Karpas-422 (cell line): ENCODE measurements around the gene KCNJ14. TPM values are rescaled to one million over a fixed set of nuclear protein-coding genes. Genes with fewer than 3 reads are reported as not detected.

Experiments
- DNase-seq: peaks from one replicate; pipeline ENCODE4 v3.0.0-alpha.2; 2015
- H2AFZ ChIP-seq: fragments of 200-600 bp; sonication (generic); 2 replicates; pipeline ENCODE4 v1.6.1; 2014; ENCODE audit warnings: antibody characterized with exemption, low read length, mixed read lengths
- H3K27ac ChIP-seq: fragments of 200-600 bp; sonication (generic); 2 replicates; pipeline ENCODE4 v1.5.1; 2014; ENCODE audit warnings: mild to moderate bottlenecking, low read length, moderate library complexity
- H3K27me3 ChIP-seq: fragments of 200-600 bp; sonication (generic); 2 replicates; pipeline ENCODE4 v1.6.1; 2014; ENCODE audit warnings: low read length, mixed read lengths
- H3K36me3 ChIP-seq: fragments of 200-600 bp; sonication (generic); 2 replicates; pipeline ENCODE4 v1.6.1; 2014; ENCODE audit warnings: low read length, mixed read lengths; ENCODE audit not compliant: insufficient read depth
- H3K4me1 ChIP-seq: fragments of 200-600 bp; sonication (generic); 2 replicates; pipeline ENCODE4 v1.6.1; 2014; ENCODE audit warnings: mild to moderate bottlenecking, low read length, mixed read lengths
- H3K4me2 ChIP-seq: fragments of 200-600 bp; sonication (generic); 2 replicates; pipeline ENCODE4 v1.6.1; 2014; ENCODE audit warnings: low read length, low read depth, mild to moderate bottlenecking; ENCODE audit not compliant: poor library complexity, severe bottlenecking
- H3K4me3 ChIP-seq: fragments of 200-600 bp; sonication (generic); 2 replicates; pipeline ENCODE4 v1.5.1; 2014; ENCODE audit warnings: mild to moderate bottlenecking, antibody characterized with exemption, low read length, mixed read lengths
- H3K79me2 ChIP-seq: fragments of 200-600 bp; sonication (generic); 2 replicates; pipeline ENCODE4 v1.6.1; 2014; ENCODE audit warnings: mild to moderate bottlenecking, low read length, mixed read lengths
- H3K9ac ChIP-seq: fragments of 200-600 bp; sonication (generic); 2 replicates; pipeline ENCODE4 v1.6.0; 2014; ENCODE audit warnings: low read length
- H3K9me2 ChIP-seq: fragments of 200-600 bp; sonication (generic), shearing (Covaris generic); replicated peaks from 2 replicates; pipeline ENCODE4 v1.6.0; 2014; ENCODE audit warnings: mild to moderate bottlenecking, low read length, moderate library complexity; ENCODE audit not compliant: insufficient read depth
- H3K9me3 ChIP-seq: fragments of 300-700, 200-600 bp; sonication (generic); 2 replicates; pipeline ENCODE4 v1.6.1; 2014; ENCODE audit warnings: low read length, mixed read lengths
- H4K20me1 ChIP-seq: fragments of 200-600 bp; sonication (generic); 2 replicates; pipeline ENCODE4 v1.6.1; 2014; ENCODE audit warnings: mild to moderate bottlenecking, antibody characterized with exemption, low read length, low read depth; ENCODE audit not compliant: insufficient read depth
- total RNA-seq: library from RNA; depleted of rRNA; stranded (reverse); fragments of >200 nt; shearing (Covaris generic); gene quantifications from 2 replicates; pipeline ENCODE4 v1.2.3, GENCODE V29; 2014; ENCODE audit warnings: low replicate concordance

The KCNJ14 gene
- total RNA-seq, 1 experiment from 2014 or later, result 1.1 TPM

DNA sequence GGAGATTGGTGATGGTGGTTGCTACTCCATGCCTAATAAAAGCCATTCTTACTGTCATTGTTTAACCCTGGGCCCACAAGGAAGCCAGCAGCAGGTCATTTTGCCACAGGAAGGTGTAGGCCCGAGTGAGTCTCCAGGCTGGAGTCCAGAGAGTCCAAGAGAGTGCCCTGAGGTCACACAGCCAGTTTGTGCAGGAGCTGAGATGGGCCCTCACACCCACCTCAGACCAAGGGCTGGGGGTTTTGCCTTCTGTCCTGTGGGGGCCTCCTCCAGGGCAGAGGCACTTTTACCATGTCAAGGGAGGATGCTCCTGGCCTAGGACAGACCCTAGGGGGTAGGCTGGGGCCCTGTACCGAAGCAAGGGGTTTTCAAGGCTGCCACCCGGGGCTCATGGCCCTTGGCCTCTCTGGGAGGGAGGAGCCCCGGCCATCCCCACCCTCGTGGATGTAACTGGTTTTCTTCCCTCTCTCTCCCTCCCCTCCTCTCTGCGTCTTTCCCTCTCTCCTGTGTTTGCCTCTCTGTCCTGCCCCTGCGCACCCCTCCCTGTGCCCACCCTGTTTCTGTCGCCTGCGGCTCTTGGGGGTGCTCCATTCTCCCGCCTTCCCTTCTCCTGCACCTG is 21.8 kb downstream of the KCNJ14 start:
- no peak for DNase-seq
- Histone ChIP-seq H3K36me3 (peaks cover 11% of the 10 kb centered on the region), H3K27me3 (no peaks in the 10 kb centered on the region), H3K4me2 (no peak overlapping the region), H3K27ac (no peak overlapping the region), H3K79me2 (no peaks in the 10 kb centered on the region), H3K4me1 (no peaks in the 10 kb centered on the region), H3K9me2 (no peaks in the 10 kb centered on the region), H2AFZ (no peak overlapping the region), H3K9me3 (no peaks in the 10 kb centered on the region), H3K4me3 (no peak overlapping the region), H4K20me1 (0 out of 2 replicates have a peak, but pooled peaks cover 4% of the 10 kb centered on the region), H3K9ac (no peak overlapping the region)

- Histone ChIP-seq H3K9me2 (no peaks in the 10 kb centered on the region), H3K27ac (no peak overlapping the region), H4K20me1 (0 out of 2 replicates have a peak, but pooled peaks cover 4% of the 10 kb centered on the region), H3K9ac (no peak overlapping the region), H3K27me3 (no peaks in the 10 kb centered on the region), H3K36me3 (peaks cover 9% of the 10 kb centered on the region), H3K4me3 (no peak overlapping the region), H3K4me2 (no peak overlapping the region), H3K79me2 (no peaks in the 10 kb centered on the region), H3K9me3 (no peaks in the 10 kb centered on the region), H2AFZ (no peak overlapping the region), H3K4me1 (no peaks in the 10 kb centered on the region)
- no peak for DNase-seq
Observed at GRCh38 chr19:48477698-48478338, 22.4 kb downstream of the KCNJ14 start.

DNA sequence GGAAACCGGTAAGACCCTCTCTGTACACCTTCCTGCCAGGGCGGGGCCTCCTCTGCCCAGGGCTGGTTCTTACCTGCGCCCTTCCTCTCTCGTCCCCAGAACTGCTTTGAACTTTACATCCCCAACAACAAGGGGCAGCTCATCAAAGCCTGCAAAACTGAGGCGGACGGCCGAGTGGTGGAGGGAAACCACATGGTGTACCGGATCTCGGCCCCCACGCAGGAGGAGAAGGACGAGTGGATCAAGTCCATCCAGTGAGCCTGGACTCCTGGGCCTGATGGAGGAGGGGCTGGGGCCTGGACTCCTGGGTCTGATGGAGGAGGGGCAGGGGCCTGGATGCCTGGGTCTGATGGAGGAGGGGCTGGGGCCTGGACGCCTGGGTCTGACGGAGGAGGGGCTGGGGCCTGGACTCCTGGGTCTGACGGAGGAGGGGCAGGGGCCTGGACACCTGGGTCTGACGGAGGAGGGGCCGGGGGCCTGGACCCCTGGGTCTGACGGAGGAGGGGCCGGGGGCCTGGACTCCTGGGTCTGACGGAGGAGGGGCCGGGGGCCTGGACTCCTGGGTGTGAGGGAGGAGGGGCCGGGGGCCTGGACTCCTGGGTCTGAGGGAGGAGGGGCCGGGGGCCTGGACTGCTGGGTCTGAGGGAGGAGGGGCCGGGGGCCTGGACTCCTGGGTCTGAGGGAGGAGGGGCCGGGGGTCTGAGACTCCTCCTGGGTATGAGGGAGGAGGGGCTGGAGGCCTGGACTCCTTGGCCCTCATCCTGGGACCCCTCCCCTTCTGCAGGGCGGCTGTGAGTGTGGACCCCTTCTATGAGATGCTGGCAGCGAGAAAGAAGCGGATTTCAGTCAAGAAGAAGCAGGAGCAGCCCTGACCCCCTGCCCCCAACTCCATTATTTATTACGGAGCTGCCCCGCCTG is 23.2 kb downstream of the KCNJ14 start:
- 0 out of 2 replicates have a peak, but pooled peaks cover 3% of the 10 kb centered on the region for H3K36me3 ChIP-seq
- no peaks in the 10 kb centered on the region for H3K79me2 ChIP-seq
- no peak overlapping the region for H3K9ac ChIP-seq
- no peak overlapping the region for H3K4me3 ChIP-seq
- no peaks in the 10 kb centered on the region for H3K4me1 ChIP-seq
- no peaks in the 10 kb centered on the region for H4K20me1 ChIP-seq
- H3K27me3 ChIP-seq, result no peaks in the 10 kb centered on the region
- H3K27ac ChIP-seq, result no peak overlapping the region
- H3K4me2 ChIP-seq, result no peak overlapping the region
- no peaks in the 10 kb centered on the region for H3K9me3 ChIP-seq
- H3K9me2 ChIP-seq, result no peaks in the 10 kb centered on the region
- no peak overlapping the region for H2AFZ ChIP-seq
- no peak for DNase-seq

- H4K20me1 ChIP-seq, result no peaks in the 10 kb centered on the region
- H3K4me3 ChIP-seq, result no peak overlapping the region
- H3K36me3 ChIP-seq, result 0 out of 2 replicates have a peak, but pooled peaks cover 2% of the 10 kb centered on the region
- no peak for DNase-seq
- H3K27ac ChIP-seq, result no peak overlapping the region
- H3K27me3 ChIP-seq, result no peaks in the 10 kb centered on the region
- H3K9ac ChIP-seq, result no peak overlapping the region
- no peaks in the 10 kb centered on the region for H3K79me2 ChIP-seq
- H3K4me2 ChIP-seq, result no peak overlapping the region
- H3K9me3 ChIP-seq, result no peaks in the 10 kb centered on the region
- no peaks in the 10 kb centered on the region for H3K9me2 ChIP-seq
- no peaks in the 10 kb centered on the region for H3K4me1 ChIP-seq
- no peak overlapping the region for H2AFZ ChIP-seq
Observed at GRCh38 chr19:48479686-48480085, 24.3 kb downstream of the KCNJ14 start.

DNA sequence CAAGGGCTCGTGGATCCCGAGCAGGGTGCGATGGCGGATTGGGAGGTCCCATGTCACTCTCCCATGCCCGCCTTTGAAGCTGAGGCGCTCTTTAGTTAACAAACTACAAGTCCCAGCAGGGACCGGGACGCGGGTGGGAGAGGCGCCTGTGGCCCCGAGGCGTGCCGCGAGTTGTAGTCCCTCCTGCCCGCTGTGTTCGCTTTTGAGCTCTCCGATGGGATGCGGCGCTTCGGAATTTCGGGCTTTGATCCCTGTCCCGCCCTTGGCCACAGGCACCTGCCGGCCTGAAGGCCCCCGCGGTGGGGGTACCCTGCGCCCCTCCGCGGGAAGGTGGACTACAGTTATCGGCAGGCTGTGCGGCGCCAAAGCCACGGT is 24.8 kb downstream of the KCNJ14 start:
- no peaks in the 10 kb centered on the region for H4K20me1 ChIP-seq
- no peak overlapping the region for H3K9ac ChIP-seq
- H3K4me3 ChIP-seq, result no peak overlapping the region
- no peaks in the 10 kb centered on the region for H3K9me3 ChIP-seq
- H3K79me2 ChIP-seq, result no peaks in the 10 kb centered on the region
- no peak overlapping the region for H2AFZ ChIP-seq
- no peaks in the 10 kb centered on the region for H3K4me1 ChIP-seq
- H3K36me3 ChIP-seq, result no peaks in the 10 kb centered on the region
- H3K4me2 ChIP-seq, result no peak overlapping the region
- no peak for DNase-seq
- no peaks in the 10 kb centered on the region for H3K27me3 ChIP-seq
- no peak overlapping the region for H3K27ac ChIP-seq
- no peaks in the 10 kb centered on the region for H3K9me2 ChIP-seq

GRCh38 chr19:48480558-48481500 is 25.5 kb downstream of the KCNJ14 start:
- Histone ChIP-seq H3K27me3 (no peaks in the 10 kb centered on the region), H3K4me2 (no peak overlapping the region), H3K9me3 (no peaks in the 10 kb centered on the region), H3K9me2 (no peaks in the 10 kb centered on the region), H3K27ac (no peak overlapping the region), H3K36me3 (no peaks in the 10 kb centered on the region), H3K4me1 (no peaks in the 10 kb centered on the region), H3K79me2 (no peaks in the 10 kb centered on the region), H2AFZ (no peak overlapping the region), H3K9ac (no peak overlapping the region), H3K4me3 (no peak overlapping the region), H4K20me1 (no peaks in the 10 kb centered on the region)
- no peak for DNase-seq

DNA sequence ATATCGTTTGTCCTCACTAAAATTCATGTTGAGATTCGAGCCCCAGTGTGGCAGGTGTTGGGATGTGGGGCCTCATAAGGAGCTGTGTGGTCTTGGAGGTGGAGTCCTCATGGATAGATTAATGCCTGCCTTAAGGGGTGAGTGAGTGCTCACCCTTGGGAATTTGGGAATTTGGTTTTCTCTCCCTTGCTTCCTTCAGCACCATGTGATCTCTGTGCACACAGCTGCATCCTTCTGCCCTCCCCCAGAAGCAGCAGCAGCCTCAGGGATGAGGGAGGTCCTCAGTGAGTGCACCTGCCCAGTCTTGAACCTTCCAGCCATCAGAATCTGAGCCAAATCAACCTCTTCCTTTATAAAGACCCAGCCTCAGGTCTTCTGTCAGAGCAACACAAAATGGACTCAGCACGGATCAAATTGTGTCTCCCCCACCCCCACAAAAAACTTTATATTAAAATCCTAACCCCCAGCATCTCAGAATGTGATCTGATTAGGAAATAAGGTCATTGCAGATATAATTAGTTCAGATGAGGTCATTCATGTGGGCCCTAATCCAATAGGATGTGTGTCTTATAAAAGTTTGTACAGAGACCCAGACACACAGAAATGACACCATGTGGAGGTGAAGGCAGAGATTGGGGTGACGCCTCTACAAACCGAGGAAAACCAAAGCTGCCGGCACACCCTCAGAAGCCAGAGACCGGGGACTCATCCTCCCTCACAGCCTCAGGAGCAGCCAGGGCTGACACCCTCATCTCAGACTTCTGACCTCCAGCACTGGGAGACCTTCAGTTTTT is 26.7 kb downstream of the KCNJ14 start:
- H3K9me3 ChIP-seq, result no peaks in the 10 kb centered on the region
- no peak overlapping the region for H3K9ac ChIP-seq
- H3K27me3 ChIP-seq, result no peaks in the 10 kb centered on the region
- DNase-seq, result no peak
- no peak overlapping the region for H3K4me3 ChIP-seq
- H3K36me3 ChIP-seq, result no peaks in the 10 kb centered on the region
- H2AFZ ChIP-seq, result no peak overlapping the region
- H3K4me2 ChIP-seq, result no peak overlapping the region
- no peaks in the 10 kb centered on the region for H3K4me1 ChIP-seq
- no peaks in the 10 kb centered on the region for H4K20me1 ChIP-seq
- no peak overlapping the region for H3K27ac ChIP-seq
- H3K9me2 ChIP-seq, result no peaks in the 10 kb centered on the region
- H3K79me2 ChIP-seq, result no peaks in the 10 kb centered on the region
